NCI-H2196 treated with DMSO at 0.1 percent for 48 hours (cell line): ENCODE results near the gene RAE1.

Source experiments
- DNase-seq: peaks from one replicate; lab custom pipeline; 2025; ENCODE audit not compliant: unreplicated experiment; lab: John Stamatoyannopoulos, UW

Gene RAE1

GRCh38 chr20:57398901-57399535 lies 48.0 kb downstream of the RAE1 start:
- DNase-seq: no peak

- DNase-seq: no peak
Measured at GRCh38 chr20:57399587-57400155, 48.6 kb downstream of the RAE1 start.

GRCh38 chr20:57400231-57400701 lies 49.2 kb downstream of the RAE1 start:
- DNase-seq: no peak

GRCh38 chr20:57400821-57401564 lies 49.9 kb downstream of the RAE1 start:
- DNase-seq: no peak

- DNase-seq: no peak
Measured at GRCh38 chr20:57401565-57401918, 50.5 kb downstream of the RAE1 start.

- DNase-seq: no peak
Measured at GRCh38 chr20:57402206-57403125, 51.4 kb downstream of the RAE1 start.

GRCh38 chr20:57403216-57403615 lies 52.2 kb downstream of the RAE1 start:
- DNase-seq: no peak

- DNase-seq: no peak
Measured at GRCh38 chr20:57404006-57404405, 53.0 kb downstream of the RAE1 start.

GRCh38 chr20:57404419-57405072 lies 53.5 kb downstream of the RAE1 start:
- DNase-seq: no peak

GRCh38 chr20:57405236-57406016 lies 54.4 kb downstream of the RAE1 start:
- DNase-seq: no peak

GRCh38 chr20:57407541-57407956 lies 56.5 kb downstream of the RAE1 start:
- no peak for DNase-seq

- no peak for DNase-seq
Measured at GRCh38 chr20:57408131-57408530, 57.1 kb downstream of the RAE1 start.

GRCh38 chr20:57408536-57409233 lies 57.6 kb downstream of the RAE1 start:
- DNase-seq: no peak

GRCh38 chr20:57409316-57409671 lies 58.2 kb downstream of the RAE1 start:
- no peak for DNase-seq

- no peak for DNase-seq
Measured at GRCh38 chr20:57409672-57410397, 58.8 kb downstream of the RAE1 start.

GRCh38 chr20:57410398-57410920 lies 59.4 kb downstream of the RAE1 start:
- no peak for DNase-seq

GRCh38 chr20:57410924-57411323 lies 59.9 kb downstream of the RAE1 start:
- no peak for DNase-seq

GRCh38 chr20:57411406-57412283 lies 60.6 kb downstream of the RAE1 start:
- no peak for DNase-seq
